Activated T-helper 9 cell treated with anti-CD3 and anti-CD28 coated beads, Interleukin-2, amount 50 U/mL, for 16 hours (primary cell): ENCODE results near the gene EPS8L1.
"Not testable (repeated sequence)": the region's sequence is repeated elsewhere in the genome, so short reads cannot be mapped to it uniquely, and the experiment has no call there.

Experiments used
- DNase-seq: peaks from one replicate; pipeline ENCODE4 v3.0.0-alpha.2; 2020; ENCODE audit warnings: low read depth

Gene EPS8L1

GRCh38 chr19:55075371-55075998, at the start of gene EPS8L1:
EPS8L1 (plus strand) TSS chr19:55075869; CDS start chr19:55076445, 576 bp downstream.
- no peak for DNase-seq

GRCh38 chr19:55027140-55027471, 48.6 kb upstream of the EPS8L1 start:
- not testable (repeated sequence) for DNase-seq

- DNase-seq, result no peak
Measured at GRCh38 chr19:55027472-55028337, 48.0 kb upstream of the EPS8L1 start.

GRCh38 chr19:55028757-55029156, 46.9 kb upstream of the EPS8L1 start:
- no peak for DNase-seq

- DNase-seq, result no peak
Measured at GRCh38 chr19:55031178-55031577, 44.5 kb upstream of the EPS8L1 start.

GRCh38 chr19:55032170-55032800, 43.4 kb upstream of the EPS8L1 start:
- no peak for DNase-seq

- not testable (repeated sequence) for DNase-seq
Measured at GRCh38 chr19:55032976-55033643, 42.6 kb upstream of the EPS8L1 start.

- no peak for DNase-seq
Measured at GRCh38 chr19:55034751-55035150, 40.9 kb upstream of the EPS8L1 start.

- no peak for DNase-seq
Measured at GRCh38 chr19:55036058-55036457, 39.6 kb upstream of the EPS8L1 start.

- not testable (repeated sequence) for DNase-seq
Measured at GRCh38 chr19:55037603-55038002, 38.1 kb upstream of the EPS8L1 start.

GRCh38 chr19:55040654-55041053, 35.0 kb upstream of the EPS8L1 start:
- not testable (repeated sequence) for DNase-seq

- no peak for DNase-seq
Measured at GRCh38 chr19:55041244-55041626, 34.4 kb upstream of the EPS8L1 start.

- DNase-seq, result no peak
Measured at GRCh38 chr19:55041627-55042343, 33.9 kb upstream of the EPS8L1 start.

- DNase-seq, result no peak
Measured at GRCh38 chr19:55042344-55042678, 33.4 kb upstream of the EPS8L1 start.

- DNase-seq, result no peak
Measured at GRCh38 chr19:55042688-55043087, 33.0 kb upstream of the EPS8L1 start.

- DNase-seq, result no peak
Measured at GRCh38 chr19:55044286-55044685, 31.4 kb upstream of the EPS8L1 start.

GRCh38 chr19:55044771-55045716, 30.6 kb upstream of the EPS8L1 start:
- DNase-seq, result no peak

GRCh38 chr19:55046975-55047622, 28.6 kb upstream of the EPS8L1 start:
- no peak for DNase-seq

GRCh38 chr19:55047951-55048350, 27.7 kb upstream of the EPS8L1 start:
- DNase-seq, result no peak

- DNase-seq, result no peak
Measured at GRCh38 chr19:55048446-55048845, 27.2 kb upstream of the EPS8L1 start.
